Fibroblast of villous mesenchyme (primary cell): ENCODE results near the gene CRABP2. TPM values are rescaled to one million over a fixed set of nuclear protein-coding genes. Genes with fewer than 3 reads are reported as not detected.

Experiments used
- DNase-seq: peaks from one replicate; pipeline ENCODE4 v3.0.0-alpha.2; 2010; ENCODE audit warnings: low read depth
- H3K4me3 ChIP-seq: 2 replicates; pipeline ENCODE4 v1.5.1; 2011; ENCODE audit warnings: low read depth, mild to moderate bottlenecking, low read length
- CTCF ChIP-seq: IDR thresholded peaks from 2 replicates; pipeline ENCODE4 v1.5.1; 2012; ENCODE audit warnings: low read depth, mild to moderate bottlenecking, low read length; ENCODE audit not compliant: insufficient read depth
- total RNA-seq: library from RNA; depleted of rRNA; stranded (reverse); fragments of >200 nt; gene quantifications from 2 replicates; pipeline ENCODE4 v1.2.3, GENCODE V29; 2012

CRABP2 gene
- total RNA-seq, 1 donor, result 80.7 TPM

- no peak overlapping the region for H3K4me3 ChIP-seq
- no peak for DNase-seq
Observed at GRCh38 chr1:156673387-156674121, 31.8 kb downstream of the CRABP2 start.

GRCh38 chr1:156671804-156672203, 33.6 kb downstream of the CRABP2 start:
- DNase-seq, result no peak
- TF ChIP-seq CTCF, result no peak
- H3K4me3 ChIP-seq, result no peak overlapping the region

More at GRCh38 chr1:156673387-156674121, 31.8 kb downstream of the CRABP2 start:
- TF ChIP-seq CTCF, result no peak

GRCh38 chr1:156670791-156671190, 34.6 kb downstream of the CRABP2 start:
- no peak for DNase-seq
- no peak overlapping the region for H3K4me3 ChIP-seq
- no peak for TF ChIP-seq CTCF

GRCh38 chr1:156670359-156670758, 35.0 kb downstream of the CRABP2 start:
- no peak overlapping the region for H3K4me3 ChIP-seq
- no peak for DNase-seq
- TF ChIP-seq CTCF, result no peak

GRCh38 chr1:156669794-156670193, 35.6 kb downstream of the CRABP2 start:
- no peak overlapping the region for H3K4me3 ChIP-seq
- no peak for DNase-seq
- no peak for TF ChIP-seq CTCF

- H3K4me3 ChIP-seq, result no peak overlapping the region
- TF ChIP-seq CTCF, result no peak
- no peak for DNase-seq
Observed at GRCh38 chr1:156668801-156669637, 36.4 kb downstream of the CRABP2 start.
